Caco-2 (cell line): ENCODE data around the gene JARID2. TPM values are rescaled to one million over a fixed set of nuclear protein-coding genes. Genes with fewer than 3 reads are reported as not detected.
A peak's percentile ranks its signal among the peaks of the same experiment; 100 is the strongest.

ENCODE experiments used
- BruUV-seq: library from RNA; stranded (reverse); fragments of 400-500 nt; replicated peaks from 2 replicates; lab custom pipeline; 2021; lab: Mats Ljungman, UMichigan
- CTCF ChIA-PET: fragments of 300-600 bp; sonication (Branson Sonifier 250); formaldehyde crosslinking; loops from one replicate; lab custom pipeline; 2022; ENCODE audit warnings: antibody characterized with exemption; lab: Charles Lee
- POLR2A ChIA-PET: fragments of 300-600 bp; sonication (Branson Sonifier 250); formaldehyde crosslinking; loops from one replicate; lab custom pipeline; 2022; ENCODE audit warnings: antibody characterized with exemption; lab: Charles Lee
- DNase-seq, 2 experiments: peaks; one replicate each; pipeline versions ENCODE4 v3.0.0 to v3.0.0-alpha.2; 2020 to 2022
- H3K27me3 ChIP-seq: replicated peaks from 2 replicates; pipeline ENCODE4 v1.6.0; 2011; ENCODE audit warnings: low read length; ENCODE audit not compliant: control insufficient read depth, insufficient read depth
- H3K36me3 ChIP-seq: 2 replicates; pipeline ENCODE4 v1.5.1; 2011; ENCODE audit warnings: low read length; ENCODE audit not compliant: control insufficient read depth, insufficient read depth
- H3K4me1 ChIP-seq: fragments of 250-450 bp; sonication (Bioruptor Pico); 2 replicates; pipeline ENCODE4 v1.5.1; 2020; ENCODE audit warnings: mild to moderate bottlenecking
- H3K4me3 ChIP-seq: 2 replicates; pipeline ENCODE4 v1.5.1; 2011; ENCODE audit warnings: low read depth, mild to moderate bottlenecking, control low read depth, low read length
- H3K9me3 ChIP-seq: fragments of 250-450 bp; sonication (Bioruptor Pico); 2 replicates; pipeline ENCODE4 v1.5.1; 2020; ENCODE audit warnings: mild to moderate bottlenecking, moderate library complexity
- H3K27ac Mint-ChIP-seq: one replicate; pipeline ENCODE4 v1.8.0; 2022; ENCODE audit warnings: mixed read lengths; ENCODE audit not compliant: unreplicated experiment
- H3K27me3 Mint-ChIP-seq: one replicate; pipeline ENCODE4 v1.8.0; 2022; ENCODE audit warnings: mixed read lengths; ENCODE audit not compliant: insufficient read depth, unreplicated experiment
- H3K36me3 Mint-ChIP-seq: one replicate; pipeline ENCODE4 v1.8.0; 2022; ENCODE audit warnings: mild to moderate bottlenecking, mixed read lengths; ENCODE audit not compliant: insufficient read depth, unreplicated experiment
- H3K4me1 Mint-ChIP-seq: one replicate; pipeline ENCODE4 v1.8.0; 2022; ENCODE audit warnings: low read depth, mixed read lengths; ENCODE audit not compliant: unreplicated experiment
- H3K4me3 Mint-ChIP-seq: one replicate; pipeline ENCODE4 v1.8.0; 2022; ENCODE audit warnings: mild to moderate bottlenecking, moderate library complexity, mixed read lengths; ENCODE audit not compliant: unreplicated experiment
- H3K9me3 Mint-ChIP-seq: one replicate; pipeline ENCODE4 v1.8.0; 2022; ENCODE audit warnings: mixed read lengths; ENCODE audit not compliant: unreplicated experiment
- CTCF ChIP-seq, 2 experiments: fragments of 200-600 bp in 1 of 2; IDR thresholded peaks; 1 replicate in 1 of 2; 2 replicates in 1 of 2; pipeline versions ENCODE4 v1.5.1 to v1.8.0; 2011 to 2022; ENCODE audit warnings: antibody characterized with exemption in 1 of 2, control low read depth in 1 of 2, inconsistent platforms in 1 of 2, low read depth in 1 of 2, low read length in 1 of 2, mild to moderate bottlenecking in 1 of 2, moderate library complexity in 1 of 2; ENCODE audit not compliant: insufficient read depth in 1 of 2, severe bottlenecking in 1 of 2, unreplicated experiment in 1 of 2
- intact Hi-C: fragments of 100-400 bp; cut with micrococcal nuclease; formaldehyde crosslinking; loops from one replicate; pipeline ENCODE4 v1.10.0; 2022; ENCODE audit not compliant: unreplicated experiment
- total RNA-seq: library from RNA; stranded (reverse); gene quantifications from 2 replicates; pipeline ENCODE4 v1.2.3, GENCODE V29; 2022

Gene JARID2
- total RNA-seq, 1 experiment from 2014 or later = 18.3 TPM

DNA sequence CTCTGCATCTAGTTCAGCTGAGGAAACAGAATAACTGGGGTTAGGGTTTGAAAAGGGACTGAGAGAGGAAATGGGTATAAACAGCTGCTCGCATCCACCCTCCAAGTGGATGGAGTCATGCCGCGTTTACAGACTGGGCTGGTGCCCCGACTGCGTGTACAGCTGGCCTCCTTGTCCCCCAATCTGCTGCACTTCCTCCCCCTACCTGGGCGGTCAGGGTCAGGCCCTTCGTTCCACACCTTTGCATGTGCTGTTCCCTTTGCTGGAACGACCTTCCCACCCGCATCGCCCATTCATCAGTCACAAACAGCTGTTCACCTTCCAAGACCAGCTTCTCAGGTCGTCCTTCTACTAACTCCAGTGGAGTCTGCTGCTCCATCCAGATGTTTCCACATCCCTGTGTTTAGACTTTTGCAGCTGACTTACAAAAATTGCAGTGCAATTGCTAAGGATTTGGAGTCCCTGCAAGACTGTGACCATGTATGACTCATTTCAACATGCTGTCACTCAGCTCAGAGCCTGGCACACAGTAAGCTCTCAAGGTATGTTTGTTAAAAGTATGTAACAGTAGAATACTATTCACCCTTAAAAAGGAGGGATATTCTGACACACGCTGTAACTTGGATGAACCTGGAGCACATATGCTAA, 287.6 kb downstream of the JARID2 start:
- TF ChIP-seq CTCF (IDR thresholded peaks at IDR 0.05; ENCODE audit: insufficient read depth in 1 of 2, low read depth in 1 of 2, low read length in 1 of 2, severe bottlenecking in 1 of 2, unreplicated experiment in 1 of 2) = no peak
- H3K27me3 ChIP-seq = no peaks in the 10 kb centered on the region
- H3K4me1 Mint-ChIP-seq = no peaks in the 10 kb centered on the region
- H3K36me3 ChIP-seq = no peaks in the 10 kb centered on the region; the same call in 1 of the 2 replicates
- peaks cover 36% of the 10 kb centered on the region for H3K36me3 Mint-ChIP-seq
- intact Hi-C loops = no loop called here
- no peak for DNase-seq
- no peak overlapping the region for H3K4me3 Mint-ChIP-seq
- no peak overlapping the region for H3K4me3 ChIP-seq
- no peaks in the 10 kb centered on the region for H3K9me3 ChIP-seq
- H3K9me3 Mint-ChIP-seq = no peaks in the 10 kb centered on the region
- H3K27me3 Mint-ChIP-seq = no peaks in the 10 kb centered on the region
- H3K27ac Mint-ChIP-seq = peak overlapping the region; percentile 32
- CTCF ChIA-PET = no interaction called here
- BruUV-seq = no TSS peak
- H3K4me1 ChIP-seq = no peaks in the 10 kb centered on the region
- POLR2A ChIA-PET = no interaction called here

GRCh38 chr6:15534974-15535373, 289.1 kb downstream of the JARID2 start:
- Mint-ChIP-seq H3K9me3 (no peaks in the 10 kb centered on the region), H3K36me3 (peaks cover 27% of the 10 kb centered on the region), H3K4me3 (no peak overlapping the region), H3K27ac (no peak overlapping the region), H3K4me1 (peaks cover 10% of the 10 kb centered on the region), H3K27me3 (no peaks in the 10 kb centered on the region)
- no peak for TF ChIP-seq CTCF (IDR thresholded peaks at IDR 0.05; ENCODE audit: insufficient read depth in 1 of 2, low read depth in 1 of 2, low read length in 1 of 2, severe bottlenecking in 1 of 2, unreplicated experiment in 1 of 2)
- Histone ChIP-seq H3K27me3 (no peaks in the 10 kb centered on the region), H3K36me3 (no peaks in the 10 kb centered on the region), H3K9me3 (no peaks in the 10 kb centered on the region), H3K4me3 (no peak overlapping the region), H3K4me1 (no peaks in the 10 kb centered on the region)
- BruUV-seq = no TSS peak
- ChIA-PET CTCF (no interaction called here), POLR2A (no interaction called here)
- intact Hi-C loops = no loop called here
- DNase-seq = no peak

DNA sequence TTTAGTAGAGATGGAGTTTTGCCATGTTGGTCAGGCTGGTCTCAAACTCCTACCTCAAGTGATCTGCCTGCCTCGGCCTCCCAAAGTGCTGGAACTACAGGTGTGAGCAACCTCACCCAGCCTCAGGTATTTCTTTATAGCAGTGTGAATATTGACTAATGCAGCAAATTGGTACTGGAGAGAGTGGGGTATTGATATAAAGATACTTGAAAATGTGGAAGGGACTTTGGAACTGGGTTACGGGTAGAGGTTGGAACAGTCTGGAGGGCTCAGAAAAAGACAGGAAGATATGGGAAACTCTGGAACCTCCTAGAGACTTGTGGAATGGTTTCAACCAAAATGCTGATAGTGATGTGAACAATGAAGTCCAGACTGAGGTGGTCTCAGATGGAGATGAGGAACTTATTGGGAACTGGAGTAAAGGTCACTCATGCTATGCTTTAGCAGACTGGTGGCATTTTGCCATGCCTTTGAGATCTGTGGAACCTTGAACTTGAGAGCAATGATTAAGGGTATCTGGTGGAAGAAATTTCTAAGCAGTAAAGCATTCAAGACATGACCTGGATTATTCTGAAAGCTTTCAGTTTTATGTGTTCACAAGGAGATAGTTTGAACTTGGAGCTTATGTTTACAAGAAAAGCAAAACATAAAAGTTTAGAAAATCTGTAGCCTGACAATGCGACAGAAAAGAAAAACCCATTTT, 289.8 kb downstream of the JARID2 start:
- Histone ChIP-seq H3K4me3 (no peak overlapping the region), H3K9me3 (no peaks in the 10 kb centered on the region), H3K27me3 (no peaks in the 10 kb centered on the region), H3K36me3 (no peaks in the 10 kb centered on the region), H3K4me1 (no peaks in the 10 kb centered on the region)
- intact Hi-C loops = no loop called here
- CTCF ChIA-PET = no interaction called here
- TF ChIP-seq CTCF (IDR thresholded peaks at IDR 0.05; ENCODE audit: insufficient read depth in 1 of 2, low read depth in 1 of 2, low read length in 1 of 2, severe bottlenecking in 1 of 2, unreplicated experiment in 1 of 2) = no peak
- peaks cover 21% of the 10 kb centered on the region for H3K36me3 Mint-ChIP-seq
- peaks cover 10% of the 10 kb centered on the region for H3K4me1 Mint-ChIP-seq
- POLR2A ChIA-PET = no interaction called here
- no peaks in the 10 kb centered on the region for H3K27me3 Mint-ChIP-seq
- H3K9me3 Mint-ChIP-seq = no peaks in the 10 kb centered on the region
- H3K4me3 Mint-ChIP-seq = no peak overlapping the region
- H3K27ac Mint-ChIP-seq = no peak overlapping the region
- no peak for DNase-seq
- no TSS peak for BruUV-seq
